Brain microvascular endothelial cell (primary cell): ENCODE measurements around the gene SOX13.

Experiments
- DNase-seq: peaks from one replicate; pipeline ENCODE4 v3.0.0-alpha.2; 2020
- H3K27ac ChIP-seq: fragments of 250-450 bp; sonication (Bioruptor Pico); 2 replicates; pipeline ENCODE4 v1.5.1; 2020; ENCODE audit warnings: mild to moderate bottlenecking, moderate library complexity
- H3K27me3 ChIP-seq: fragments of 250-450 bp; sonication (Bioruptor Pico); replicated peaks from 2 replicates; pipeline ENCODE4 v1.5.1; 2020; ENCODE audit warnings: mild to moderate bottlenecking
- H3K36me3 ChIP-seq: fragments of 250-450 bp; sonication (Bioruptor Pico); replicated peaks from 2 replicates; pipeline ENCODE4 v1.5.1; 2020; ENCODE audit warnings: mild to moderate bottlenecking
- H3K4me3 ChIP-seq: 2 replicates; pipeline ENCODE4 v1.5.1; 2011; ENCODE audit warnings: low read depth, mild to moderate bottlenecking, control low read depth, low read length, moderate library complexity
- in situ Hi-C: cut with HindIII; loops from 2 replicates; pipeline ENCODE4 v1.10.0; 2017; ENCODE audit warnings: low sequenced_read_pairs, low pct_ligation_motif_present
- TF ChIP-seq, protein P1 (sequence below): IDR thresholded peaks from 2 replicates; pipeline ENCODE4 v1.5.1; 2011; ENCODE audit warnings: low read depth, mild to moderate bottlenecking, moderate library complexity, low read length, control low read depth, inconsistent platforms; ENCODE audit errors: missing control alignments

SOX13 gene

DNA sequence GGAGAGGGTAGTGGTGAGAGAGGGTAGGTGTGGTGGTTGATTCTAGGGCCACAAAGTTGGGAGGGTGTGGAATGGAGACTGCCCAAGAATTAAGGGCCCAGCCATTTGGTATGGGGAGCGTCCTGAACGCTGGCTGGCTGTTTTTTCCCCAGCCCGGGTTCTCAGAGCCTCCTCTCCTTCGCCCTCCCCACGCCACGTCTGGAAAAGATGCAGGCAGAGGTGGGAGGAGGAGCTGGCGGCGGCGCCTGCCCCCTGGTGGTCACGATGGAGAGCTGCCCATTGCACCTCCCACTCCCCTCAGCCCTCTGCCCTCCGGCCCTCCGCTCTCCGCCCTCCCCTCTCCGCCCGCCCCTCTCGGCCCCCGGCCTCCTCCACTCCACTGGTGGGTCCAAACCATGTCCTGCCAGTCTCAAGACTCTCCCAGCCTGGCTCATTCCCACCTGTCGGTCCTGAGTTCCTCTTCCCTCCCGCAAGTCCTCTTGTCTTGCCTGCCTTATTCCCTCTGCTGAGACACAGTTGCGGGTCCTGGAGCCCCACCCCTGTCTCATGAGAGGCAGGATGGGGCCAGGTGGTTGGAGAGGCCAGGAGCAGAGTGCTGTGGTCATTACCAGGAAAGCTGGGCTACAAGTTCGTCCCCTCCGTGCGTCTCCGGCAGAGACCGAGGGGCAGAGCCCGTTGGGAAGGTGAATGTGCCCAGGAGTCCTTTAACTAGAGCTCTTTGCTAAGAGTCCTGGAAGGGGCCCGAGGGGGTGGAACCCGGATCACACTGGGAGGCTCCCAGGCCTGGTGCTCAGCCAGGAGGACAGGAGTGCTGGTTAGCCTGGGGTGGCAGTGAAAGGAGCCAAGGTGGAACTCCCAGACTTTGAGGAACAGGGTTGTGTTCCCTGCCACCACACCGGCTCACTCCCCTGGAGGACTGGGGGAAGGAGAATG is 56.3 kb downstream of the SOX13 start:
- in situ Hi-C loops = loop anchor here (25.0 kb wide), 1 partner anchor 267 kb away; the partner anchor contains the start of gene SNRPE
- peak; percentile 29 for DNase-seq
- TF ChIP-seq, protein P1, sequence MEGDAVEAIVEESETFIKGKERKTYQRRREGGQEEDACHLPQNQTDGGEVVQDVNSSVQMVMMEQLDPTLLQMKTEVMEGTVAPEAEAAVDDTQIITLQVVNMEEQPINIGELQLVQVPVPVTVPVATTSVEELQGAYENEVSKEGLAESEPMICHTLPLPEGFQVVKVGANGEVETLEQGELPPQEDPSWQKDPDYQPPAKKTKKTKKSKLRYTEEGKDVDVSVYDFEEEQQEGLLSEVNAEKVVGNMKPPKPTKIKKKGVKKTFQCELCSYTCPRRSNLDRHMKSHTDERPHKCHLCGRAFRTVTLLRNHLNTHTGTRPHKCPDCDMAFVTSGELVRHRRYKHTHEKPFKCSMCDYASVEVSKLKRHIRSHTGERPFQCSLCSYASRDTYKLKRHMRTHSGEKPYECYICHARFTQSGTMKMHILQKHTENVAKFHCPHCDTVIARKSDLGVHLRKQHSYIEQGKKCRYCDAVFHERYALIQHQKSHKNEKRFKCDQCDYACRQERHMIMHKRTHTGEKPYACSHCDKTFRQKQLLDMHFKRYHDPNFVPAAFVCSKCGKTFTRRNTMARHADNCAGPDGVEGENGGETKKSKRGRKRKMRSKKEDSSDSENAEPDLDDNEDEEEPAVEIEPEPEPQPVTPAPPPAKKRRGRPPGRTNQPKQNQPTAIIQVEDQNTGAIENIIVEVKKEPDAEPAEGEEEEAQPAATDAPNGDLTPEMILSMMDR = peak; percentile 89
- H3K27me3 ChIP-seq = no peaks in the 10 kb centered on the region
- no peak overlapping the region for H3K27ac ChIP-seq
- H3K4me3 ChIP-seq = no peak overlapping the region
- H3K36me3 ChIP-seq = peaks cover 5% of the 10 kb centered on the region

DNA sequence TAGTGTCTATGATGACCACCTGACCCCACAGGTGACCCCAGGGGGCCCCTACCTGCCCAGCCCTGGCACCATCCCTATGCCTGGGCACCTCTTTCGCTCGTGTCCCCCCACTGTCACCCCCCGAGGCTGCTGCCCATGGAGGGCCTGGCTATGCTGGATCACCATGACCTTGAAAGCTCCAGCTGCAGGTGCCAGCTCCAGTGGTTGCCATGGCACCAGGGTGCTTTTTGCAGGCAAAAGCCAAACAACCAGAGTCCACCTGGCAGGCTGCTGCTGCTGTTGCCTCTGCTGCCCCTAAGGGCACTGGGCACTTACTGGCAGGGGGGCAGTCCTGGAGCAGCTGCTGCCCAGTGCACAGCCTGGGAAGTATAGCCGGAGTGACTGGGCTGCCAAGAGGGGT is 57.3 kb downstream of the SOX13 start:
- Histone ChIP-seq H3K27ac (no peak overlapping the region), H3K36me3 (no peaks in the 10 kb centered on the region), H3K4me3 (no peak overlapping the region), H3K27me3 (no peaks in the 10 kb centered on the region)
- DNase-seq = no peak
- TF ChIP-seq, protein P1 = no peak
- in situ Hi-C loops = loop anchor here (25.0 kb wide), 1 partner anchor 268 kb away; the partner anchor contains the start of gene SNRPE

DNA sequence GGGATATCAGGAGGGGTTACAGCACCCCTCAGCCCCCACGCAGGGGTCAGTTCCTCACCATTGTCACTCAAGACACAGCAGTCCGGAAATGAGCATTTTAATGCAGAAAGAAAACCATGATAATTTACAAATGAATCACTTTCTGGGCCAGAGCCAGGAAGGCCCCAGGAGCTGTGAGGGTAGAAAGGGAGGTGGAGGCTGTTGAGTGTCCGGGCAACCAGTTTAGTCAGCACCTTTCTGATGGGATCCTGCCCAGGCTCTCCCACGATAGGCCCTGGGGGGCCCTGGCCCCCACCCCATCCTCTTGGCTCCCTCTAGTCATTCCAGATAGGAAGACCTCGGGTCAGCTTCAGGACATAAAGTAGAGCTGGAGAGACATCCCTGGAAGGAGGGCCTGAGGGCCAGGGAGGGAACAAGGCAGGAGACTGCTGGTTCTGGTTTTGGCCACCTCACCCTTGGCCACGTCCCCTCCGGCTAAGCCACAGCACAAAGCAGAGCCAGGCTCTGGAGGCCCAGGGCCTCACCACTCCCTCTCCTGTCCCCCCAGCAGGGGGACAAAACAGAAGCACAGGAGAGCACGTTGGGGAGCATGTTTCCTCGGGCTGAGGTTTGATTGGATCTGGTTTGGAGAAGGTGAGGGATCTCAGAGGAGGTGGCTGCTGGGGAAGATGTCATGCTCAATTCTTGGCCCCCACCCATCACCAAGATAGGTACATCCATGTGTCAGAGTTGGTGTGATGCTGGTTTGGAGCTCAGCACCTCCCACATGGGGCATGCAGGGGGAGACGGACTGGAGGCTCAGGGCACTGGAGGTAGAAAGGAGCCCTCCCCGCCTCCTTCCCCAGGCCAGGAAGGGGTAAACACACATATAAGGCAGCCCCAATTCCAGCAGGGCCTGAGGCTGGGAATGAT is 58.3 kb downstream of the SOX13 start:
- no peaks in the 10 kb centered on the region for H3K36me3 ChIP-seq
- peak; percentile 82 for DNase-seq
- peak overlapping the region; percentile 14 for H3K27ac ChIP-seq
- H3K4me3 ChIP-seq = no peak overlapping the region
- no peaks in the 10 kb centered on the region for H3K27me3 ChIP-seq
- TF ChIP-seq, protein P1 = peak; percentile 42
- in situ Hi-C loops = loop anchor here (25.0 kb wide), 1 partner anchor 269 kb away; the partner anchor contains the start of gene SNRPE

DNA sequence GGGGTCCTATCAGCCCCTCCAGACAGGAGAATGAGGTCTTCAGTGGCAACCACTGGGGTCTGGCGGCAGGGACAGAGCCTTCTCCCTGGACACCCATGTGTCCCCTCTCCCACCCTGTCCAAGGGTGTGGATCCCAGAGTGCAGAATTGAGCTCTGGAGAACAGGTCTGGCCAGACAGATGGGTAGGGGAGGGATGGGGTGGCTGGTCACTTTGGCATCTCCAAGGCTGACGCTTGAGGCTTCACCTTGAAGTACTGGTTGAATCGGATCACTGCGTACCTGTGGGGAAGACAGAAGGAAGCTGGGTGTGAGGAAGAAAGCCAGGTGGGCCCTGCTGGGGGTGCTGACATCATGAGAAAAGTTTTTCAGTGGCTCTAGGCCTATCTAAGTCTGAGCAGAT is 59.1 kb downstream of the SOX13 start:
- H3K27ac ChIP-seq = no peak overlapping the region
- TF ChIP-seq, protein P1 = no peak
- DNase-seq = no peak
- no peaks in the 10 kb centered on the region for H3K27me3 ChIP-seq
- no peaks in the 10 kb centered on the region for H3K36me3 ChIP-seq
- in situ Hi-C loops = loop anchor here (25.0 kb wide), 1 partner anchor 270 kb away; the partner anchor contains the start of gene SNRPE
- no peak overlapping the region for H3K4me3 ChIP-seq

DNA sequence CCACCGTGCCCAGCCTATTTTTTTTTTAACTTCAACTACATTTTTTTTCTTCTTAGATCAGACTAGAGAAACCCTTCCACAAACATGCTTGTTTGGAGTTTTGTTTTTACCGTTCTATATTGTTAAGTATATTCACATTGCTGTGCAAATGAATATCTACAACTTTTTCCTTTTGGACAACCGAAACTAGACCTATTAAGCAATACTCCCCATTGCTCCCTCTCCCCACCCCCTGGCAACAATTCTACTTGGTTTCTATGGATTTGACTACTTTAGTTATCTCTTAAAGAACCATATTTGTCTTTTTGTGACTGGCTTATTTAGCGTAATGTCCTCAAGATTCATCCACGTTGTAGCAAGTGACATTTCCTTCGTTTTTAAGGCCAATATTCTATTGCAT is 59.8 kb downstream of the SOX13 start:
- in situ Hi-C loops = loop anchor here (25.0 kb wide), 1 partner anchor 270 kb away; the partner anchor contains the start of gene SNRPE
- TF ChIP-seq, protein P1 = no peak
- H3K36me3 ChIP-seq = no peaks in the 10 kb centered on the region
- H3K27me3 ChIP-seq = no peaks in the 10 kb centered on the region
- no peak overlapping the region for H3K27ac ChIP-seq
- no peak overlapping the region for H3K4me3 ChIP-seq
- no peak for DNase-seq
